HL-60 (cell line): ENCODE measurements around the gene DUSP6.

ENCODE experiments used
- DNase-seq, 2 experiments: peaks; one replicate each; pipeline ENCODE4 v3.0.0-alpha.2; 2010 to 2020; ENCODE audit warnings: low read depth in 1 of 2, low spot score in 1 of 2
- H3K27ac ChIP-seq: fragments of 250-450 bp; sonication (Bioruptor Pico); replicated peaks from 2 replicates; pipeline ENCODE4 v1.5.1; 2020; ENCODE audit warnings: mild to moderate bottlenecking, moderate library complexity
- H3K27me3 ChIP-seq: fragments of 250-450 bp; sonication (Bioruptor Pico); 2 replicates; pipeline ENCODE4 v1.5.1; 2021; ENCODE audit warnings: mild to moderate bottlenecking, moderate library complexity; ENCODE audit not compliant: insufficient read depth, poor library complexity, severe bottlenecking
- H3K4me3 ChIP-seq: replicated peaks from 2 replicates; pipeline ENCODE4 v1.5.1; 2011; ENCODE audit warnings: mild to moderate bottlenecking, control low read depth, low read length; ENCODE audit not compliant: insufficient read depth
- GABPA ChIP-seq: IDR thresholded peaks from 2 replicates; pipeline ENCODE4 v1.6.1; 2012; ENCODE audit warnings: low read depth
- POLR2AphosphoS5 ChIP-seq: IDR thresholded peaks from 2 replicates; pipeline ENCODE4 v1.6.1; 2012; ENCODE audit warnings: low read depth
- SPI1 ChIP-seq: IDR thresholded peaks from 2 replicates; pipeline ENCODE4 v1.6.1; 2012; ENCODE audit warnings: low read depth, mild to moderate bottlenecking, borderline replicate concordance
- TF ChIP-seq, protein P1 (sequence below): IDR thresholded peaks from one replicate; pipeline ENCODE4 v1.5.1; 2011; ENCODE audit warnings: low read length, control low read depth, inconsistent platforms; ENCODE audit not compliant: insufficient read depth
- TF ChIP-seq, protein P2 (sequence below): IDR thresholded peaks from 2 replicates; pipeline ENCODE4 v1.6.1; 2012; ENCODE audit warnings: low read depth; ENCODE audit not compliant: insufficient replicate concordance

The DUSP6 gene

DNA sequence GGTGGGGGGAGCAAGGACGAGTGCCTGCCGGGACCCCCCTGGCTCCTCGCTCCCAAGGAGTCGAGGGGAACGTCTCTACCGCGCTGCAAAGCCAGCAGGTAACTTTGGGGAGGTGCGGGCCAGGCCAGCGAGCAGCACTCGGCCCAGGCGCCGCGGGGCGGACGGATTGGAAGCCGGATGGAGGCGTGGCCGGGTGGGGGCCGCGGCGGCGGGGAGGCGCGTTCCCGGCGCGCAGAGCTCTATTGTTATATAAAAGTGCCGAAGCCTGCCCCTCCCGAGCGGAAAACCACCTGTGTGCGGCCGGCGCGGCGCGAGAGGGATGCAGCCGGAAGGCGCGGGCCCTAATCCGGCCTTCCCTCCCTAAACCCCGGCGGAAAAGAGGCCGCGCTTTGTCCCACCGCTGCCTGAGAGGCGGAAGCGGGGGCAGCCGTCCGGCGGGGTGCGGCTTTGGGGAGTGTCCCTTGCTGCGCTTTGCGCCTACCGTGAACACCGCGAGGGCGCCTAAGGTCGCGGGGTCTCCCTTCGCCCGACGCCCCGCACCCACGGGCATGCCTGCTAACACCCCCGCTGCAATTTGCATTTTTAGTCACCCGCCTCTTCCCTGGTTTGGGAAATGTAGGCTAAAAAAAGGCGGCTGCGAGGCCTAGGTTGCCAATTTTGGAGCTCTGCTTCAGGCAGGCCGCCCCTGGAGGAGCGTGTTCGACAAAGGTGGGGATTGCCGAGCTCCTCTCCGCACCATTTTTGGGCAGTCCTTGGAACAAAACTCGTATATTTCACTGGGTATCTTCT, 1.7 kb upstream of the DUSP6 start:
- Histone ChIP-seq H3K4me3 (peak overlapping the region; percentile 56), H3K27me3 (no peaks in the 10 kb centered on the region), H3K27ac (peak overlapping the region; percentile 93)
- DNase-seq: peak in 1 of 2 experiments; percentile 67
- TF ChIP-seq, protein P1, sequence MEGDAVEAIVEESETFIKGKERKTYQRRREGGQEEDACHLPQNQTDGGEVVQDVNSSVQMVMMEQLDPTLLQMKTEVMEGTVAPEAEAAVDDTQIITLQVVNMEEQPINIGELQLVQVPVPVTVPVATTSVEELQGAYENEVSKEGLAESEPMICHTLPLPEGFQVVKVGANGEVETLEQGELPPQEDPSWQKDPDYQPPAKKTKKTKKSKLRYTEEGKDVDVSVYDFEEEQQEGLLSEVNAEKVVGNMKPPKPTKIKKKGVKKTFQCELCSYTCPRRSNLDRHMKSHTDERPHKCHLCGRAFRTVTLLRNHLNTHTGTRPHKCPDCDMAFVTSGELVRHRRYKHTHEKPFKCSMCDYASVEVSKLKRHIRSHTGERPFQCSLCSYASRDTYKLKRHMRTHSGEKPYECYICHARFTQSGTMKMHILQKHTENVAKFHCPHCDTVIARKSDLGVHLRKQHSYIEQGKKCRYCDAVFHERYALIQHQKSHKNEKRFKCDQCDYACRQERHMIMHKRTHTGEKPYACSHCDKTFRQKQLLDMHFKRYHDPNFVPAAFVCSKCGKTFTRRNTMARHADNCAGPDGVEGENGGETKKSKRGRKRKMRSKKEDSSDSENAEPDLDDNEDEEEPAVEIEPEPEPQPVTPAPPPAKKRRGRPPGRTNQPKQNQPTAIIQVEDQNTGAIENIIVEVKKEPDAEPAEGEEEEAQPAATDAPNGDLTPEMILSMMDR: no peak
- peak; percentile 76 for TF ChIP-seq POLR2AphosphoS5
- TF ChIP-seq, protein P2, sequence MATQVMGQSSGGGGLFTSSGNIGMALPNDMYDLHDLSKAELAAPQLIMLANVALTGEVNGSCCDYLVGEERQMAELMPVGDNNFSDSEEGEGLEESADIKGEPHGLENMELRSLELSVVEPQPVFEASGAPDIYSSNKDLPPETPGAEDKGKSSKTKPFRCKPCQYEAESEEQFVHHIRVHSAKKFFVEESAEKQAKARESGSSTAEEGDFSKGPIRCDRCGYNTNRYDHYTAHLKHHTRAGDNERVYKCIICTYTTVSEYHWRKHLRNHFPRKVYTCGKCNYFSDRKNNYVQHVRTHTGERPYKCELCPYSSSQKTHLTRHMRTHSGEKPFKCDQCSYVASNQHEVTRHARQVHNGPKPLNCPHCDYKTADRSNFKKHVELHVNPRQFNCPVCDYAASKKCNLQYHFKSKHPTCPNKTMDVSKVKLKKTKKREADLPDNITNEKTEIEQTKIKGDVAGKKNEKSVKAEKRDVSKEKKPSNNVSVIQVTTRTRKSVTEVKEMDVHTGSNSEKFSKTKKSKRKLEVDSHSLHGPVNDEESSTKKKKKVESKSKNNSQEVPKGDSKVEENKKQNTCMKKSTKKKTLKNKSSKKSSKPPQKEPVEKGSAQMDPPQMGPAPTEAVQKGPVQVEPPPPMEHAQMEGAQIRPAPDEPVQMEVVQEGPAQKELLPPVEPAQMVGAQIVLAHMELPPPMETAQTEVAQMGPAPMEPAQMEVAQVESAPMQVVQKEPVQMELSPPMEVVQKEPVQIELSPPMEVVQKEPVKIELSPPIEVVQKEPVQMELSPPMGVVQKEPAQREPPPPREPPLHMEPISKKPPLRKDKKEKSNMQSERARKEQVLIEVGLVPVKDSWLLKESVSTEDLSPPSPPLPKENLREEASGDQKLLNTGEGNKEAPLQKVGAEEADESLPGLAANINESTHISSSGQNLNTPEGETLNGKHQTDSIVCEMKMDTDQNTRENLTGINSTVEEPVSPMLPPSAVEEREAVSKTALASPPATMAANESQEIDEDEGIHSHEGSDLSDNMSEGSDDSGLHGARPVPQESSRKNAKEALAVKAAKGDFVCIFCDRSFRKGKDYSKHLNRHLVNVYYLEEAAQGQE: peak; percentile 34
- TF ChIP-seq SPI1: 0 out of 2 replicates have a peak, but pooled peaks have one; percentile 1
- peak; percentile 70 for TF ChIP-seq GABPA

GRCh38 chr12:89353188-89353822, 1.0 kb upstream of the DUSP6 start:
- peak in 1 of 2 experiments; percentile 52 for DNase-seq
- Histone ChIP-seq H3K27ac (peak overlapping the region; percentile 93), H3K27me3 (no peaks in the 10 kb centered on the region), H3K4me3 (peak overlapping the region; percentile 56)
- TF ChIP-seq POLR2AphosphoS5: no peak
- TF ChIP-seq, protein P1: no peak
- TF ChIP-seq SPI1: 0 out of 2 replicates have a peak, but pooled peaks have one; percentile 28
- no peak for TF ChIP-seq GABPA

- peak overlapping the region; percentile 59 for H3K4me3 ChIP-seq
- no peaks in the 10 kb centered on the region for H3K27me3 ChIP-seq
- H3K27ac ChIP-seq: peak overlapping the region; percentile 93
- no peak for TF ChIP-seq GABPA
- peak; percentile 77; the same call in 1 of the 2 replicates for TF ChIP-seq POLR2AphosphoS5
- DNase-seq: no peak
Measured at GRCh38 chr12:89352242-89352491, 134 bp downstream of the DUSP6 start.

- Histone ChIP-seq H3K27me3 (no peaks in the 10 kb centered on the region), H3K4me3 (peak overlapping the region; percentile 59), H3K27ac (peak overlapping the region; percentile 93)
- TF ChIP-seq SPI1 (no peak), GABPA (no peak), POLR2AphosphoS5 (peak; percentile 45; the same call in 1 of the 2 replicates)
- TF ChIP-seq, protein P2: no peak
- TF ChIP-seq, protein P1: no peak
- DNase-seq: no peak
Measured at GRCh38 chr12:89351489-89352241, 636 bp downstream of the DUSP6 start.
